ENCODE measurements around the gene SH3BP5.
"Not testable (repeated sequence)": the region's sequence is repeated elsewhere in the genome, so short reads cannot be mapped to it uniquely, and the experiment has no call there.

Gene SH3BP5, protein sequence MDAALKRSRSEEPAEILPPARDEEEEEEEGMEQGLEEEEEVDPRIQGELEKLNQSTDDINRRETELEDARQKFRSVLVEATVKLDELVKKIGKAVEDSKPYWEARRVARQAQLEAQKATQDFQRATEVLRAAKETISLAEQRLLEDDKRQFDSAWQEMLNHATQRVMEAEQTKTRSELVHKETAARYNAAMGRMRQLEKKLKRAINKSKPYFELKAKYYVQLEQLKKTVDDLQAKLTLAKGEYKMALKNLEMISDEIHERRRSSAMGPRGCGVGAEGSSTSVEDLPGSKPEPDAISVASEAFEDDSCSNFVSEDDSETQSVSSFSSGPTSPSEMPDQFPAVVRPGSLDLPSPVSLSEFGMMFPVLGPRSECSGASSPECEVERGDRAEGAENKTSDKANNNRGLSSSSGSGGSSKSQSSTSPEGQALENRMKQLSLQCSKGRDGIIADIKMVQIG

DNA sequence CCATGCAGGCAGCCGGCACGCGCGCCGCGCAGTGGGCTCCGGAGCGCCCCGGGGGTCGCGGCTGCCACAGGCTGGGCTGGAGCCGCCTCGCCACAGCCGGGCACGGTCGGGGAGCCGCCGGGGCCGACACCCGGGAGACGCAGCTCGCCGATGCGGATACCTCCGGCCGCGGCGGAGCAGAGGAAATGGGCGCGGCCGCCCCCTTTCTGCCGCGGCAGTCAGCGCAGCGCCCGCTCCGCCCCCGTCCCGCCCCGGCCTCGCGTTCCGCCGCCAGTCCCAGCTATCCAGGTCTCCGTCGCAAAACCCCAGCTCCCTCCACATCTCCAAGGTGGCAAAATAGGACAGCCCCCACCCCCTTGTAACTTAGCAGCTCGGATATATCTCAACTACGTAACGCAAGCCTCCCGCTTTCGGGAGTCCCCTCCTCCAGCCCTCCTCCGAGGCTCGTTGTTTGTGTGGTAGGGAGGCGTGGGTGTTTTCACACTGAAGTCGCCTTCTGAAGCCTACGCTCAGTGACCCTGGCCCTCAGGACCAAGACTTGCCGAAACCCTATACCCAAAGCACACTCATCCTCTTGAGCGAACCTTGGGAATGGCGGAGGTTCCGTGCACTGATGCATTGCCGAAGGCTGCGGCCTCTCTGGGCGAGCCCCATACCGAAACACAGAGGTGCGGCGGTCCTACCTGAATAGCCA lies at the start of gene SH3BP5:
TSS of gene SH3BP5 (minus strand) at position 182 of the 694 bp plus-strand sequence. CDS start at position 4, 178 bp downstream.
- DNase-seq = peak; percentile 56

DNA sequence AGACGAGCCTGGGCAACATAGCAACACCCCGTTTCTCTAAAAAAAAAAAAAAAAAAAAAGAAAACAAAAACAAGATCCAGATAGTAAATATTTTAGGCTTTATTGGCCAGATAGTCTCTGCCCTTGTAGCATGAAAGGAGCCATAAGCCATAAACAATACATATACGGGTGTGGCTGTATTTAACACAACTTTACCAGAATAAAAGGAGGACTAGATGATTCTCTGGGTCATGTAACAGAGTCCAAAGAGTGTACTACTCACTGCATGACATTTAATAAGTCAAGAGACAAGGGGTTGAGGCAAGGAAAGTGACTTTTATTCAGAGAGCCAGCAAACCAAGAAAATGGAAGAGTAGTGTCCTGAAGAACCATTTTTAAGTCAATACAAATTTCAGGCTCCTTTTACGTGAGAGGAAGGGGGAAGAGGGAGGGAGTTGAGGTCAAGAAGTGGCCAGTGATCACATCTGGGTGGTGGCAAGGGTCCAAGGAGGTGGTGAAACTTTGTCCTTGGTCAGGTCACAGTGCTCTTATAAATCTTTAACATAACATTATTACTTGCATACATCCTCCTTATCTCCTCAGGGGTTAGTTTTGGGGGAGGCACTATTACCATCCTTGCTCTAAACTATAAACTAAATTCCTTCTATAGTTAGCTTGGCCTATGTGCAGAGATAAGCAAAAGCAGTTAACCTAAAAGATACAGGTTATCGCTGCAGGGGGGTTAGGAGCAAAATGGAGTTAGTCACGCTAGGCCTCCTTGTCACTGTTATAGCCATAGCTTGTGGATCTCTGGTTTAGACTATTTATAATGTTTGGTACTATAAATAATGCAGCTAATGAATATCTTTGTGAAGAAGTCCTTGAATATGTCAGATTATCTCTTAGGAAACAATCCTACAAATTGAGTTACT lies 48.8 kb upstream of the SH3BP5 start:
- no peak for DNase-seq

DNA sequence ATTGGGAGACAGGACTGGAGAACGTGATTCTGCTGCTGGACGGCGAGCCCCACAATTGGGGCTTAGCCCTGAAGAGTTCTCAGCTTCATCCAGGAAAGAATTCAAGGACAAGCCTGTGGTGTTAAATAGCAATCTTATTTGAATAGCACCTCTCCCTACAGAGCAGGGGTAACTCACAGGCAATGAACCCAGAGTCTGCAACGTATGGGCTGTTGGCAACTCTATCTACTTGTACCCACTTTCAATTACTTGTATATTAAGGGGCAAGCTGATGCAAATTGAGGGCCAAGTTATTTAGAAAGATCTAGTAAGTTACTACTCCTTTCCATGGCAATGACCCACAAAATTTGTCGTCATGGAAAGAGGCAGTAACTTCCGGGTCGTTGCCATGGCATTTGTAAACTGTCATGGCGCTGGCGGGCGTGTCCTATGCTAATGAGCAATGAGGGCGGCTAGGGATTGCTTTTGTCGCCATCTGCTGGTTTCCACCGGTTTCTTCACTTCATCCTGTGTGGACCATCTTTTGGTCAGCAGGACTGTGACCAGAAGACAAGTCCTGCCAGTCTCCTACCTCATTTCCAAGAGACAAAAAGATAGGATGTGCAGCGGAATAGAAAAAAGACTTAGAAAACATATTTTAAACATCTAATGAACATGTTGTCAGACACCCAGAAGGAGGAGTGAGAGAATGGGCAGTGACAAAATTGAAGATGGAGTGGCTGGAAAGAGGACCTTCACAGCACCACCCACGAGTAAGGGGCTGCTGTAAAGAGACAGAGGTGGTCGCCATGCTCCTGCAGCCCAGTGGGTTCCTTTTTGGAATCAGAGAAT lies 45.8 kb upstream of the SH3BP5 start:
- peak; percentile 94 for DNase-seq

DNA sequence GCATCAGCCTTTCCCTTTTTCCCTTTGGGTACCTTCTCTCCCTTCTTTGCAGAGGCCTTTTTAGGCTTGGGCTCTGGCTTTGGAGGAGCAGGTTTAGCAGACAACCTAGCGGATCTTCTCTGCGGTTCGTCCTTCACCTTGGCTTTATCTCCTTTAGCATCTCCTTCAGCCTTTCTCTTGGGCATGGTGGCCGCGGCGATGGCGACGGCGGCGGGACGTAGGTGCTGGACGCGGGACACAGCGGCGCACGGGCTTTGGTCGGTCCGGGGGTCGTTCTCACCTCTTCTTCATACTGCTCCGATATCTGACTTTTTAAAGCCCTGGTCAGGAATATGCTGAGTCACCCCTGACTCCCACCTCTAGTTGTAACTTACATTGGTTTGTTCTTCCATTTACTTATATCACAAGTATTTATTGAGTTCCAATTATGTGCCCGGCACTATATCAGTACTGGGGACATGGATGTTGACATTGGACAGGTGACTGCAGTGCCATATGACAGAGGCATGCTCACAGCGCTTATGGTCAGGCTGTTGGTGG lies 43.1 kb upstream of the SH3BP5 start:
- no peak for DNase-seq

DNA sequence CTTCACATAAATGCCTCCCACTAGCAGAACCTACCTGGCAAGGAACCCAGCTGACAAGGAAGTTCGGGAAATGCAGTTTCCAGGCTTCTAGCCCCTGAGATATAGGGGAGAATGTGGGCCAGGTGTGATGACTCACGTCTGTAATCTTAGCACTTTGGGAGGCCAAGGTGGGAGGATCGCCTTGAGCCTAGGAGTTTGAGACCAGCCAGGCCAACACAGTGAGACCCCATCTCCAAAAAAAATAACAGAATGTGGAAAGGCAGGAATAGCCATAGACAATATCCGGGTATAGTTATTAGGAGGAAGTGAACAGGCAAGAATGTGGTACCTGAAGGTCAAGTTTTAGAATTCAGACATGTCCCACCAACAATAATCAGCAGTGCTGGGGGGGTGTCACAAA lies 40.5 kb upstream of the SH3BP5 start:
- DNase-seq = no peak

DNA sequence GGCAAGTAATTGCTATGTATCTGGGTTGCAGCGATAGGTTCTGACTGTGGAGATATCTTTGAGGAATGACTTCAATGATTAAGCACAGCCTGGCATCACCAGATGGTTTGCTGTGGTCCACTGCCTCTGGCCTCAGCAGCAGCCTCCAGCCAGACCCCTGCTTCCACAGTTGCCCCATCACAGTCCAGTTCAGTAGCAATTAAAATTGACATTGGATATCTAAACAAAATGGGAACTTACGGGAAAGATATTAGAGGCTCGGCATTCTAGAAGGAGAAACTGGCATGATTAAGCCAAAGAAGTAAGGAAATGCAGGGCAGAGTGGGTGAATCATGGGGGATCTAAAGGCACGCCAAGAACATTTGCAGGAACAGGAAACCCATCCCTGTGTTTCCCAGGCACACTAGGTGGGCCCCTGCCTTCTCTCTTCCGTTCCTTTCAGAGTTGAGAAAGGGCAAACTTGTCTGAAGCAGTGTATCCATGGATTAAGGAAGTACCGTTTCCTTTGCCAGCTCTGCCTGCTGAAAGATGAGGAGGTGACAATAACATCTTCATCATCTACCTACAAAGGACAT lies 36.3 kb upstream of the SH3BP5 start:
- no peak for DNase-seq

DNA sequence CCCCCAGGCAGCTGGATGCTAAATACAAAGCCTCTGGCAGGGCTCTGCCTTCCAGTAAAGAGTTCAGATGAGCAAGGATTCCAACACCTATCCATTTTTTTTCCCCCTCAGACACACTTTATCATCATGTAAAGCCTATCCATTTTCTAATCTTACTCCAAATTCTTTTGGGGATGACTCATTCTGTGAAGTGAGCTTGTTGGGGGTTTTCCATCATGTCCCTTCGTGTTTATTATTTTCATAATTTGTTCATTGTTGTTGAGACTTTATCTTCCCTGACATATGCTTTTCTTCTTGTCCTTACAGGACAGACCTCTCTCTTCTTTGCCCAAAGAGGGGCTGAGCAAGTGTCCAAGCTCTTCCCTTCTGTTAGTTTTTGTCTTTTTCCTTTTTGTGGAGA lies 34.7 kb upstream of the SH3BP5 start:
- no peak for DNase-seq

DNA sequence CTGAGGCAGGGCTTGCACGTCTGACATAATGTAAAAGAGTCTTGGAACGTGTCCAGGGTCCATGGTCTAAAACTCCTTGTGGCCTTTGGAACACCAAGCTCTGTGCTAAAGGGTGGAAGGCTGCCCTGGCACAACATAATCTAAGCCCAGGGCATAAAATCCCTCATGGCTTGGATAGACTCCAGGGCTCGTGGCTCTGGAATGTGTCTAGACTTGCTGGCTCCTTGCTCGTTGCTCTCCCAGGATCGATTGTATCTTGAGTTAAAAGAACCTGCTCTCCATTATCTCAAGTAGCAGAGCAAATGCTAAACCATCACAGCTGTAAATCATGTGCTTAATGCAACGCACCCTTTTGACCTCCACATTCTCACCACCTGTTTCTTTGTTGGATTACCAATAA lies 31.7 kb upstream of the SH3BP5 start:
- DNase-seq = not testable (repeated sequence)

DNA sequence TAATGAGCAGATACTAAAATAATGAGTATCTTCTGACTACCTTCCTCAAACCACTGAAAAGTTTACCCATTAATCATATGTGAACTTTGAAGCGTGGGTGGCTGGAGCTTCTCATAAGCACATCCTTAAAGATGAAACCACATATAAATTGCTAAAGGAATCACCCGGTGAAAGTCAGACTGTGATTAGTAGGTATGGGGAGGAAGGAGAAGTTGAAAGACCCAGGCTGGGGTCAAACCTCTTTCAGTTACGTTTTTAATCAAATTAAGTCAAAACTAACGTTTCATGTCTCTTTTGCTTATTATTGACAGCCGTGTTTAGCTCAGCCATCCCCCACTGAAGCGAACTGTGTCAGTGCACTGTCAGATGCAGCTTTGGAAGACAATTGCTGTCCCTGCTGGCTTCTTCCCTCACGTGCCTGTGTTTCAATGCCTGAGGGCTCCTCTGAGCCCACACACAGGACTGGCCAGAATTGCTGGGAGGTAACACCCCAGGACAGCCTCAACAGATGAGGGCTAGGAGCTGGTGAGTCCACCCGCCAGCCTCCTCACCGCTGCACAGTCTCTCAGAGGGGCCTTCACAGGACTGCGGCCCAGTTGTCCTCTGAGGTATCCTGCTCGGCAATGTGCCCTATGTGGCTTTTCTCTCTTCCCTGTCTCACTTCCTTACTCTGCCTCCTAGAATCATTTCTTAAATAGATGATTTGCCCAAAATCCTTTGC lies 29.3 kb upstream of the SH3BP5 start:
- peak; percentile 11 for DNase-seq

DNA sequence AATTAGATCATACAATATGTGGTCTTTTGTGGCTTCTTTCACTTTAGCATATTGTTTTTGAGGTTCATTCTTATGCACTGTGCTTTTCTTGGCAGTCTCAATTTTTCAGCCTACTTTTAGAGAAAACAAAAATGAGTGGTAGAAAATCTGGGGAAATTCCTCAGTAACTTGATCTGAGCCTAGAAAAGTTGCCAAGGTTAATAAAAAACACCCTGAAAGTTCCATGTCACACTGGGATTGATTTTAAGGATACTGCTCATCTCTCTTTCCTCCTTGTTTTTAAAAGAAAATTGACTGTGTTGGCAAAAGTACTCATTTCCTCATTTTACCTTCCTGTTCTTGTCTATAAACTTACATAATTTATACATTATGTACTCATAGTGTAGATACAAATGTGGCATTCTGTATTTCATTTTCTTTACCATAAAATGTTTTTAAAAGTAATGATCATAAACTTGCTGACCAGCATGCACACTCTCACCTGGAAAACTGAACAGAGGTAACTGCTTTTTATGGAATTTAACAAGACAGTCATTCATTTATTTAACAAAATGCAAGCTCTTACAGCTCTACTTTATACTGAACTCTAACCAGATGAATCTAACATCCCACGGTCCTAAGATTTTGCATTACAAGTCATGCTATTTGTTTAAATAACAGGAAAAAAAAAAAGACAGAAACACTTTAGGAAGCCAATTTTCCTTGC lies 28.6 kb upstream of the SH3BP5 start:
- DNase-seq = no peak

DNA sequence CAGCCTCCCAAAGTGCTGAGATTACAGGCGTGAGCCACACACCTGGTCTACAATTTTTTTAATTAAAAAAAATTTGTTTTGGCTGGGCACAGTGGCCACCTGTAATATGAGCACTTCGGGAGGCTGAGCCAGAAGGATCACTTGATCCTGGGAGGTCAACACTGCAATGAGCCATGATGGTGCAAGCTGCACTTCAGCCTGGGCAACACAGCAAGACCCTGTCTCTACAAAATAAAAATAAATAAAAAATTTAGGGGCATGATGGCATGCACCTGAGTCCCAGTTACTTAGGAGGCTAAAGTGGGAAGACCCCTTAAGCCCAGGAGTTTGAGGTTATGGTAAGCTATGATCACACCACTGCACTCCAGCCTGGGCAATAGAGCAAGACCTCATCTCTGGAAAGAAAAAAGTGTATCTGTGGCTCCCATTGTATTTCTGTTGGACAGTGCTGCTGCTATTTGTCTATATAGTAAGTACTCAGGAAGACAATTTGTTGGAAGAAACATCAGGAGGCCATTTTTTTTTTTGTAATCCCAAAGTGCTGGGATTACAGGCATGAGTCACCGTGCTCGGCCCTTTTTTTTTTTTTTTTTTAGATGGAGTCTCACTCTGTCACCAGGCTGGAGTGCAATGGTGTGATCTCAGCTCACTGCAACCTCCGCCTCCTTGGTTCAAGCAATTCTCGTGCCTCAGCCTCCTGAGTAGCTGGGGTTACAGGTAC lies 27.5 kb upstream of the SH3BP5 start:
- DNase-seq = no peak

DNA sequence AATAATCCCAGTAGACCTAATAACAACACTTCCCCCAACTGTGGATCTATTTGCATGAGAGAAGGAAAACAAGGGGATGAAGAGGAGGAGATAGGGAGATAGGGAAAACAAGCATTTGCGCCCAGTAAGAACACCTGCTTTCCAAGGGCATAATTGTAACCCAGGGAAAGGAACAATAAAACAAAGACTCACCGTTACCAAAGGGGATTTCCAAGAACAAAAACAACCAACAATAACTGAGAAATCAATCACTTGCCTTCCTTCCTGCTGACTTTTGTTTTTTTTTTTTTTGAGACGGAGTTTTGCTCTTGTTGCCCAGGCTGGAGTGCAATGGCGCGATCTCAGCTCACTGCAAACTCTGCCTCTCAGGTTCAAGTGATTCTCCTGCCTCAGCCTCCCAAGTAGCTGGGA lies 24.3 kb upstream of the SH3BP5 start:
- DNase-seq = not testable (repeated sequence)

DNA sequence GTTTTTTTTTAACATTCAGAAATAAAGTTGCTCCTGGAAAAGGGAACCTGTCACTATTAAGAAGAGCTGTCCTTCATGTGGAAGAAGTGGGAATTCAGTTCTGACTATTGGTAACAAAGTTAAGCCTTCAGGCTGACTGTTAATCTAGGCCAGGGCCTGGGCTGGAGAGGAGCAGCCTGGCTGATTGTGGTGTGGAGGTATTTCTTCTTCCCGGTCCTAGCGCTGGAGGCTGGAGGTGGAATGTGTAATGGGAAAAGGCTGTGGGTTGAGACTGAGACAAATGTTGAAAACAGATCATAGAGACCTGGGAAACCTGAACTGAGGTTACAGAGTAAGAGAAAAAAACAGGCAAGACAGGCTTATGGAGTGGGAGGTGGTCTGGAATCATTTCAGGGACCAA lies 23.8 kb upstream of the SH3BP5 start:
- no peak for DNase-seq

DNA sequence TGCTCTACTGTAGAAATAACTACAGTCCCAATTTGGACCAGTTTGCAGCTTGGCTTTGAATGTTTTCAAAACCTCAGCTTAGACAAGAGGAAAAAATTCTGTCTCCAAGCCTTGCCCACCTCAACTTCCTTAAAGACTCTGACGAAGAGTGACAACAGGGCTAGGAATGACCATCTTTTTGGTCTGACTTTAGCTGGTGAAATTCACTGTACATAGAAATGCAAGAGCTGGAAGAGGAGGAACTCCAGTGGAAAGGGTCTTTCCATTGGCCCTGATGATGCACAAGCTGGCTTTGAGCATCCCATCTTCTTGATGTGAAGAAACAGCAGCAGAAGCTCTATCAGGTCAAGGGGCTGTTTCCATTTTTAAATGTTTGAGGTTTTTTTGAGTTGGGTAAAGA lies 22.7 kb upstream of the SH3BP5 start:
- no peak for DNase-seq

DNA sequence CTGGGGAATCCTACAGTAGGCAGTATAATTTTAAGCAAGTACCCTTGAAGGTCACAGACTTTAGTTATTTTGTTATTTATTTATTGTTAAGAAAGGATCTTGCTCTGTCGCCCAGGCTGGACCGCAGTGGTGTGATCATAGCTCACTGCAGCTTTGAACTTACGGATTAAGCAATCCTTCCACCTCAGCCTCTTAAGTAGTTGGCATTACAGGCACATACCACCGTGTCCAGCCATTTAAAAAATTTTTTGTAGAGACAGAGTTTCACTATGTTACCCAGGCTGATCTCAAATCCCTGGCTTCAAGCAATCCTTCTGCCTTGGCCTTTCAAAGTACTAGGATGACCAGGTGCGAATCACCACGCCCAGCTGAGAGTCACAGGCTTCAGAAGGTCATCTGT lies 22.1 kb upstream of the SH3BP5 start:
- no peak for DNase-seq

DNA sequence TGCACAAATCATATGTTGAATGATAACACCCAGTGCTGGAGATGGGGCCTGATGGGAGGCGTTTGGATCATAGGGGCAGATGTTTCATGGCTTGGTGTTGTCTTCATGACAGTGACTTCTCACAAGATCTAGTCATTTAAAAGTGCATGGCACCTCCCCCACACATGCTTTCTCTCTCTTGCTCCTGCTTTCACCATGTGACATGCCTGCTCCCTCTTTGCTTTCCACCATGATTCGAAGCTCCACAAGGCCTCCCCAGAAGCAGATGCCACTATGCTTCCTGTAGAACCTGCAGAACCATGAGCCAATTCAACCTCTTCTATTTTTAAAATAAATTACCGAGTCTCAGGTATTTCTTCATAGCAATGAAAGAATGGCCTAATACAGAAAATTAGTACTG lies 17.8 kb upstream of the SH3BP5 start:
- no peak for DNase-seq

DNA sequence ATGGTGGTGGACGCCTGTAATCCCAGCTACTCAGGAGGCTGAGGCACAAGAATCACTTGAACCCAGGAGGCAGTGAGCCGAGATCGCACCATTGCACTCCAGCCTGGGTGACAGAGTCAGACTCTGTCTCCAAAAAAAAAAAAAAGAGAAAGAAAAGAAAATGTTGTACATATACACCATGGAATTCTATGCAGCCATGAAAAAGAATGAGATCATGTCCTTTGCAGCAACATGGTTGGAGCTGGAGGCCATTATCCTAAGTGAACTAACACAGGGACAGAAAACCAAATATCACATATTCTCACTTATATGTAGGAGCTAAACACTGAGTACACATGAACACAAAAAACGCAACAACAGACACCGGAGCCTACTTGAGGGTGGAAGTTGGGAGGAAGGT lies 17.1 kb upstream of the SH3BP5 start:
- DNase-seq = not testable (repeated sequence)

DNA sequence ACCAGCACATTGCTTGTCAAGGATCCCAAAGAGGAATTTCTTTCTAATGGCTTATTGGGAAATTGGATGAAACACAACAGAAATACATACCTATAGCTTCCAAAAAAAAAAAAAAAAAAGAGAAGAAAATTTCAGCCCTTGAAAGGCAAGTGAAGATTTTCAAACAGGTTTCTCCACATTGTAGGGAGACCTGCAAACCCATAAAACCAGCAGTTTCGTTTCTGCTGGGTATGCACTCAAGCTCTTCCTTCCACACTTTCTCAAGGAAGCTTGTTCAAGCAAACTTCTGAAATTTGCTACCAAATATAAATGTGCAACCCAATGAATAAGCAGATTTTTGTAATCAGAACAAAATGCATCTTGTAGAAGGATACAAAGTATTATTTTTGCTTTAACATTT lies 15.9 kb upstream of the SH3BP5 start:
- DNase-seq = no peak

DNA sequence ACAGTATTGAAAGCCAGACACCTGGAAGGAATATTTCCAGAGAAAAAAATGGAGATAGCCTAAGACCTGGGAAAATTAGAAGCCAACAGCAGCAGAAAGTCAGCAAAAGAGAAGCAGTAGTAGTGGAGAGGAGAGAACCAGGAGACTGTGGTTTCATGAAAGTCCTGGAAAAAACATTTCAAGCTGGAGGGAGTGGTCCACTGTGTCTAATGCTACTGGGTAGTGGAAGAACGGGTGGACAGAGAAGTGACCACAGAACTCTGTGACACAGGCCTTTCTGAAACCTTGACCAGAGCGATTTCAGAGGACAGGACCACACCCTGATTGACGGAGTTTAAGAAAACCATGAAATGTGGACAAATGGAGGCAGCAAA lies 15.3 kb upstream of the SH3BP5 start:
- DNase-seq = no peak

All from activated T-cell treated with anti-CD3 and anti-CD28 coated beads for 4 hours (primary cell).